Medulla oblongata (tissue), 1 donor: ENCODE data around the gene FAM210B.
"Not testable (repeated sequence)": the region's sequence is repeated elsewhere in the genome, so short reads cannot be mapped to it uniquely, and the experiment has no call there.

Source experiments
- DNase-seq: peaks from one replicate; pipeline ENCODE4 v3.0.0-alpha.2; 2015; ENCODE audit errors: extremely low spot score

The FAM210B gene, protein sequence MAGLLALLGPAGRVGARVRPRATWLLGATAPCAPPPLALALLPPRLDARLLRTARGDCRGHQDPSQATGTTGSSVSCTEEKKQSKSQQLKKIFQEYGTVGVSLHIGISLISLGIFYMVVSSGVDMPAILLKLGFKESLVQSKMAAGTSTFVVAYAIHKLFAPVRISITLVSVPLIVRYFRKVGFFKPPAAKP

GRCh38 chr20:56358600-56359211 lies at the start of gene FAM210B:
Gene FAM210B, plus strand, starts transcription at chr20:56358974. Its CDS starts 32 bp downstream, at chr20:56359006.
- peak; percentile 96 for DNase-seq

- no peak for DNase-seq
Observed at GRCh38 chr20:56316051-56316450, 42.7 kb upstream of the FAM210B start.

DNA sequence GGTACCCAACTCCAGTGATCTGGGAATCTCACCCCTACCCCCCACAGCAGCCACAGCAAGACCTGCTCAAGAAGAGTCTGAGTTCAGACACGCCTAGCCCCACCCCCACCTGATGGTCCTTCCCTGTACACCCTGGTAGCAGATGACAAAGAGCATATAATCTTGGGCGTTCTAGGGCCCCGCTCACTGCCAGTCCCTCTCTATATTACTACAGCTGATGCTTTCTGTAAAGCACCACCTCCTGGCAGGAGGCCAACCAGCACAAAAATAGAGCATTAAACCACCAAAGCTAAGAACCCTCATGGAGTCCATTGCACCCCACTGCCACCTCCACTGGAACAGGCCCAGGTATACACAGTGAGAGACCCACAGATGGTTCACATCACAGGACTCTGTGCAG lies 42.3 kb upstream of the FAM210B start:
- DNase-seq: no peak

- no peak for DNase-seq
Observed at GRCh38 chr20:56322681-56323080, 36.1 kb upstream of the FAM210B start.

DNA sequence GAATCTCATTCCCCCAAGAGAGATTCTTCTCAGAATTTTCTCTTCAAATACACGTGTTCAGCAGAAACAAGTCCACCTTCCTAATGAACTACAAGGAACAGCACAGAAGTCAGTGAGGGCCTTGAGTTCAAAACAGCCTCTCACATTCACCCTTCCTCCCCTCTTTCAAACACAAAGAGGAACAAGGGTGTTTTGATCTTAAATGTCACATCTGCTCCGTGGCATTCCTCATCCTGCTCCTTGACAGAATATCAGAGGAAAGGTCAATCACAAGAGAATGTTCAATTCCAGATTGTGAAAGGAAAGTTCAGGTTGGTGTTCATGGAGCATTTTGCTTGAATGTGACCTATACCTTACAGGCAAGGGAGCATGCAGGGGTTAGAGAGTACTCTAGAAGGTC lies 35.6 kb upstream of the FAM210B start:
- DNase-seq: no peak

- no peak for DNase-seq
Observed at GRCh38 chr20:56323656-56324055, 35.1 kb upstream of the FAM210B start.

GRCh38 chr20:56324806-56325205 lies 34.0 kb upstream of the FAM210B start:
- no peak for DNase-seq

GRCh38 chr20:56328861-56329260 lies 29.9 kb upstream of the FAM210B start:
- no peak for DNase-seq

- DNase-seq: not testable (repeated sequence)
Observed at GRCh38 chr20:56336709-56337108, 22.1 kb upstream of the FAM210B start.

GRCh38 chr20:56342783-56343182 lies 16.0 kb upstream of the FAM210B start:
- no peak for DNase-seq

- peak; percentile 41 for DNase-seq
Observed at GRCh38 chr20:56343861-56344381, 14.9 kb upstream of the FAM210B start.

DNA sequence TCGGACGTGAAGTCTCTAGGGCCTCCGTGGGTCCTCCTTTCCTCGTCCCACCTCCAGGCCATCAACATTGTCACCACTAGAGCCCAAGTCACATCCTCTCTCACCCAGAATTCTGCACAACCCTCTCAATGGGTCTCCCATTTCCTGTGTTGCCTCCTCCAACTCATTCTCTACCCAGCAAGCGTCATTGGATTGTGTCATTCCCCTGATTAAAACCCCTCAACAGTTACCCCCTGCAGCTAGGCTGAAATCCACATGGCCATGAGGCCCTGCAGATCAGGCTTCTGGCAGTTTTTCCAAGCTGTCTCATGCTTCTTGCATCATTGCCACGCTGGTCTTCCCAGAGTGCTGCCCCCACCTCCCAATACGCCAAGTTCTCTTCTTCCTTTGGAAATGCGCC lies 12.9 kb upstream of the FAM210B start:
- no peak for DNase-seq

DNA sequence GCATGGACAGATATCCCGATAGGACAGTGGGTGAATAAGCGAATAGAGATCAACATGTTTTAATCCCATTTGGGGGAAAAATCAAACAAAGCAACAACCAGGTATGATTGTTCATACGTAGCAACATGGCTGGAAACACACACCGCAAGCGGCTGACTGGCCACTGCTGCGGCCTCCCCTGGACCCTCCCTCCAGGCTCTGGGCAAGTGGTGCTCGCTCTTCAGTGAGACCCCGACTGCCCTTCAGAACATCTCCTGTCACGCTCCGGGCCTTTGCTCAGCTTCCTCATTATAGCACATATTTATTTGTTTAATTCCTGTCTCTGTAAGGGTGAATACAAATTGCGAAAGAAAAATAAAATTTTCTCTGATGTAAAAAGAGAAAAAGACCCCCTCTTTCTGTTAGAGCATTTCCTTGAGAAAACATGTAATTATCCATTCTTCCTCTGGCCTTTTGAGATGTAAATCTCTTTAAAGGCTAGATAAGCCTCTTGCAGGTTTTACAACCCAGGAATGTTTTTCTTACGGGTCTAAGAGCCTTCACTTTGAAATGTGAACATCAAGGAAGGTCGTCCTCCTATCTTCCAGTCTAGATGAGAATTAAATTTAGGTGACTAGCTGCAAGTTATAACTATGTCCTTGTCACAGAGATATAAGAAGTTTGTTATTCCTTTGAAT lies 11.0 kb upstream of the FAM210B start:
- DNase-seq: no peak

- no peak for DNase-seq
Observed at GRCh38 chr20:56348305-56348693, 10.5 kb upstream of the FAM210B start.

GRCh38 chr20:56348746-56349145 lies 10.0 kb upstream of the FAM210B start:
- no peak for DNase-seq

- no peak for DNase-seq
Observed at GRCh38 chr20:56350842-56351241, 7.9 kb upstream of the FAM210B start.

DNA sequence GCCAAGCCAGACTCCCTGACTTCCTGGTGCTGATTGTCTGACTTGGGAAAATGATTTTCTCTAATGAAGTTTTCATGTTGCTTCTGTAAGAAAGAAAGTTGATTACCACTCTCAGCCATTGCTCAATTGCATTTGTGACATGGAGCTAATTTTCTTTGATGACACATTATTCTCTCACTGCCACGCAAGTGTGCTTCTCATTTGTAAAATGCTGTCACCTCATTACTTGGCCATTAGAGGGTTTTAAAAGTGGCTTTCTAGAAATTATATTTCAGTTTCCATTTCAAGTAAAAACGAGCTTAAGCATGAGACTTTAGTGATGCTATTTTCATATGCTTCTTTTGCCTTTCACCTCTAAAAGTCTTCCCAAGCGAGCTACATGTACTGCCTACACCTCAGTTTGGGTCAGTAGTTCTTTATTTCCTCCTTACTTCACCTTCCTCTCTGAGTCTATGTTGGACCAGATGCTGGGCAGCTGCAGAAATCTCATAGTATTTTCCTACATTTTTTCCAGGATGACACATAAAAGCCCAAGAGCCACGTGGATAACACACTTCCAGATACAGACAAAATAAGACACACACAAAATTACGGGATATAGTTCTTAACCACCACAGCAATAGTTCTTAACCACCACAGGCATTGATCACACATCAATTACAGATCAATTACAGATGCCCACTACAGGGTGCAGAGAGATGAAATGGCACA lies 6.3 kb upstream of the FAM210B start:
- DNase-seq: no peak

- DNase-seq: no peak
Observed at GRCh38 chr20:56353356-56353755, 5.4 kb upstream of the FAM210B start.

DNA sequence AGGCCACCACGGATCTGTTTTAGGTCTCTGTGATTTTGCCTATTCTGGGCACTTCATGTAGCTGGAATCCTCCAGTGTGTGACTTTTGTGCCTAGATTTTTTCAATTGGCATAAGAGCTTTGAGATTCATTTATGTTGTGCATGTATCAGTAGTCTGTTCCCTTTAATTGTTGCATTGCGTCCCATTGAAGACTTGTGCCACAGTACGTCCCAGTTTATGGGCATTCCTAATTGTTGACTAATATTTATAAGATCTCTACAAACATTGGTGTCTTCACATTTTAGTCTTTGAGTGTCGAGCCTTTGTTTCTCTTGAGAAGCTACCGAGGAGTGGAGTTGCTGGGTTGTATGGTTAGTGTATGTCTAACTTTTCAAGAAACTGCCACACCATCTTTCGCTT lies 704 bp upstream of the FAM210B start:
- DNase-seq: peak; percentile 49

DNA sequence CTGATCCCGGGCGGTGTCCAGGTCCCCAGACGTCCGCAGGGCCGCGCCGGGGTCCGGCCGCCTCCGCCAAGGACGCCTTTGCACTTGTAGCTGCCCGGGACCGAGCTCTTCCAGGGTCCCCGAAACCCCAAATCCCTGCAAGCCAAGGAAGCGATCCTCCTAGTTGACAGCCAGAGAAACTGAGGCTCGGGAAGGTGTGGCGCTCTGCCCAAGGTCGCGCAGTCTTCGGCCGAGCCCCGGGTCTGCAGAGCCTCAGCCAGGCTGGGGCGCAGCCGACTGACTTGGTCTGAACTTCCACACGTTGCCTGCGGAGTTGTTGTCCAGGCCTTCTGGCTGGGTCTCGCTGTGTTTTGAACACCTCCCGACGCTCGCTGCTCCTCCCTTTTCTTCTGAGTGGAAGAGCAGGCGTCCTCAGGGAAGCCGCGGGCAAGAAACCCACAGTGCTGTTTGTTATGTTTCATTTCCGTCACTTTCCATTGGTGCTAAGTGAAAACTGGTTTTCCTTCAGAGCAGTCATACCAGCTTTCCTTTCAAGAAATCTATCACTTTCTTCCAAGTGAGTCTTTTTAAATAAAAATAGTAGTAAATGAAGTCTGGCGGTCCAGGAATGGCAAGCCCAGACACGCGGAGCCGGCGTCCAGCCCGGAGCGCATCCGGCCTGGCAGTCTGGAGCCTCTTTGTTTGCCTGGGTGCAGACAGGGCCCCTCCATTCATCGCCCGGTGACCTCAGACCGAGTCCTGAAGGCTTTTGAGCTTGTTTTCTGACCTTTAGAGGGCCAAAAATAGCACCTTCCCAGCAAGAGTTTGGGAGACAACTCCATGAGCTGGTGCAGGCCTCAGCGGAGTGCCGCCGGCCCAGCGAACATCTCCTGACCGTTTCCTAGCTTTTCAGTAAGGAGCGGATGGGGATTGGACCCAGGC lies 698 bp downstream of the FAM210B start:
- DNase-seq: peak; percentile 57
